ENCODE measurements around the gene RBM47.

RBM47 gene

DNA sequence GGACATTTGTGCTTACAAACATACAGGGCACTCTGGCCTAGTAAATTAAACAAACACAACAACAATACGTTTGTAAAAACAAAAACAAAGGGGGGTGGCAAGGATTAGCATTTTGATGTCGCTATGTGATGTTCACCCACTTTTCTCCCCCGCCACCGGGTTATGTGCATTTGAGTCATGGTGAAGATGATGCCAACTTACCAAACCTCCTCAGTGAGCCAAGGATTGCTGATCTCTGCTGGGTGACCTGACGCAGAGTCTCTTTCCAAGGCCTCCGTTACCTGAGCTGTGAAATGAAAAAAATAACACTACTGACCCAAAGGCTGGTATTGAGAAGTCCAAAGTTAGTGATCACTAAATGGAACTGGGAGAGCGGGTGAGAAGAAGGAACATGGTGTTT is 85.4 kb downstream of the RBM47 start:
- no peak for DNase-seq (ENCODE audit: low read depth)
- no peak for TF ChIP-seq CTCF (conservative IDR thresholded peaks at IDR 0.05; ENCODE audit: control insufficient read depth, insufficient read depth, low read depth, low read length)
- H3K4me3 ChIP-seq (ENCODE audit: control insufficient read depth, low read depth, low read length), result no peak overlapping the region

DNA sequence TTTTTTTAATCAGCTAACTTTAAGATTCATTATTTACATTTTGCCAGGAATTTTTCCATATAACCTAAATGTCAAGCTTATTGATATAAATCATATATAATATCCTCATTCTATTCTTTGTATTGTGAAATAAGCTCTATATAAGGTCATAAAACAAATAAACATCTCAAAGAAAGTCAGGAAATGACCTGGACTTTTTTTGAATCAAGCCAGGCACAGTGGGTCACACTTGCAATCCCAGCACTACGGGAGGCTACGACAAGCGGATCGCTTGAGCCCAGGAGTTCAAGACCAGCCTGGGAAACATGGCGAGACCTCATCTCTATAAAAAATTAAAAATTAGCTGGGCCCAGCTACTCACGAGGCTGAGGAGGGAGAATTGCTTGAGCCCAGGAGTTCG is 88.9 kb downstream of the RBM47 start:
- H3K4me3 ChIP-seq (ENCODE audit: control insufficient read depth, low read depth, low read length), result no peak overlapping the region
- DNase-seq (ENCODE audit: low read depth), result no peak
- no peak for TF ChIP-seq CTCF (conservative IDR thresholded peaks at IDR 0.05; ENCODE audit: control insufficient read depth, insufficient read depth, low read depth, low read length)

DNA sequence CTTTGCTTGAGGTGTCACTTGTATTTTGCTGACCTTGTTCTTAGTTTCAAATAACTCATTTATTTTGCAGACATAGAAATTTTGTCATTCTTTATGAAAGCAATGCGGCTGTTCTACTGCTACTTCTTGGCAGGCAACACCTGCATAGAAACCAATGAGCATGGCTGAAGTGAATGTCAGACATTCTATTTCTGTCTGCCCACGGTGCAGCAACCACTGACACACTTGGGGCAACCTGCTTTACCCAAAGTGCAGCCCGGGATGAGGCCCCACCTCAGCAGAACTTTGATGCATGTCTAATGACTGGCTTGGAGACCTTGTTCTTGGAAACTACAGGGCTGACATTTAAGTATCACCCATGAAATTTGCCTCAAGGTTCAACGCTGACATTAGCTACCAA is 93.6 kb downstream of the RBM47 start:
- H3K4me3 ChIP-seq (ENCODE audit: control insufficient read depth, low read depth, low read length), result no peak overlapping the region
- DNase-seq (ENCODE audit: low read depth), result no peak
- no peak for TF ChIP-seq CTCF (conservative IDR thresholded peaks at IDR 0.05; ENCODE audit: control insufficient read depth, insufficient read depth, low read depth, low read length)

DNA sequence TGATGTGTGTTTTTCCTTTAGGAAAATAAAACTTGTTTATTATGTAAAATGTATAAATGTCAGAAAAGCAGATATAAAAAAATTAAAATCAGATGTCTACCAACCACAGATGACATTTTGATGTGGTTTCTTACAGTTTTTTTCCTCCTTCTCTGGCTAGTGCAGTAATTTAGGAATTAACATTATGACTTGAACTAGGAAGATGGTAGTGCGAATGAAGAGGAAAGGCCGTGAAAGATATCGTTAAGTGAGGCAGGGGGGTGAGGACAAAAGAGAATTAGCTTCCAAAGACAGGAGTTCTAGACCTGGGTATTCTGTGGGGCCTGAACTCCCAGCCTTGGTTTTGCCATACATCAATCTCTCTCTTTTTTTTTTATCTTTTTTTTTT is 98.0 kb downstream of the RBM47 start:
- TF ChIP-seq CTCF (conservative IDR thresholded peaks at IDR 0.05; ENCODE audit: control insufficient read depth, insufficient read depth, low read depth, low read length), result no peak
- no peak overlapping the region for H3K4me3 ChIP-seq (ENCODE audit: control insufficient read depth, low read depth, low read length)
- DNase-seq (ENCODE audit: low read depth), result no peak

GRCh38 chr4:40530961-40531635 is 98.6 kb downstream of the RBM47 start:
- no peak overlapping the region for H3K4me3 ChIP-seq (ENCODE audit: control insufficient read depth, low read depth, low read length)
- no peak for TF ChIP-seq CTCF (conservative IDR thresholded peaks at IDR 0.05; ENCODE audit: control insufficient read depth, insufficient read depth, low read depth, low read length)
- no peak for DNase-seq (ENCODE audit: low read depth)

DNA sequence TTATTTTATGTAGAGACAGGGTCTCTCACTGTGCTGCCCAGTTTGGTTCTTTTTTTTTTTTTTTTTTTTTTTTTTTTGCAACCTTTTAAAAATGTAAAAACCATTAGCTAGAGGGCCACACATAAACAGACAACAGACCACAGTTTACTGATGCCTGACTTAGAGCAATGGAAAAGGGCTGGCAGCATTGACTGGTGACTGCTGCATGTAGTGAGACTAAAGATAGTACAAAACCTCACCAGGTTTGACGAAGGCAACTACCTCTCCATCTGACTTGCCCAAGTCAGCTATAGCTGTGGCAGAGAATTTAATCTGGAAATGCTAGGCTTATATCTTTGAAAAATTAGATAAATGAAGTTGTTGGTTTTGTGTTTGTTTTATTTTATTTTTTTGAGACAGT is 102.9 kb downstream of the RBM47 start:
- H3K4me3 ChIP-seq (ENCODE audit: control insufficient read depth, low read depth, low read length), result no peak overlapping the region
- no peak for DNase-seq (ENCODE audit: low read depth)
- TF ChIP-seq CTCF (conservative IDR thresholded peaks at IDR 0.05; ENCODE audit: control insufficient read depth, insufficient read depth, low read depth, low read length), result no peak

All from fibroblast of mammary gland (primary cell).